Kidney (tissue), 14 donors: ENCODE measurements around the gene DHRS7B. TPM values are rescaled to one million over a fixed set of nuclear protein-coding genes. Genes with fewer than 3 reads are reported as not detected.

ENCODE experiments used
- DNase-seq, 5 donors: peaks; one replicate each; pipeline ENCODE4 v3.0.0-alpha.2; 2013 to 2020
- FAIRE-seq: peaks from 2 replicates; lab custom pipeline; 2012; peaks lifted over from hg19 to GRCh38; lab: Jason Lieb, UNC
- H3K27ac ChIP-seq, 2 donors: one replicate each; pipeline ENCODE4 v1.7.0; 2013; ENCODE audit warnings: low read depth in 2 of 2, low read length in 2 of 2, inconsistent platforms in 1 of 2
- H3K27me3 ChIP-seq: one replicate; pipeline ENCODE4 v1.7.1; 2013; ENCODE audit warnings: low read length, inconsistent platforms; ENCODE audit not compliant: control insufficient read depth, insufficient read depth
- H3K36me3 ChIP-seq, 3 donors: one replicate each; pipeline versions ENCODE4 v1.7.0 to v1.7.1; 2013; ENCODE audit warnings: low read length in 3 of 3, control low read depth in 1 of 3, inconsistent platforms in 1 of 3; ENCODE audit not compliant: insufficient read depth in 3 of 3, control insufficient read depth in 2 of 3
- H3K4me1 ChIP-seq, 3 donors: one replicate each; pipeline versions ENCODE4 v1.7.0 to v1.7.1; 2013; ENCODE audit warnings: low read length in 3 of 3, inconsistent platforms in 1 of 3, low read depth in 1 of 3; ENCODE audit not compliant: control insufficient read depth in 2 of 3, insufficient read depth in 2 of 3
- H3K4me3 ChIP-seq, 3 donors: one replicate each; pipeline versions ENCODE4 v1.7.0 to v1.8.1; 2013; ENCODE audit warnings: low read length in 3 of 3, control low read depth in 1 of 3, inconsistent platforms in 1 of 3
- H3K9ac ChIP-seq, 3 donors: one replicate each; pipeline versions ENCODE4 v1.7.0 to v1.7.1; 2013; ENCODE audit warnings: low read length in 3 of 3, control low read depth in 1 of 3, inconsistent platforms in 1 of 3
- H3K9me3 ChIP-seq, 3 donors: one replicate each; pipeline versions ENCODE4 v1.7.0 to v1.7.1; 2013; ENCODE audit warnings: low read length in 3 of 3, control low read depth in 1 of 3, inconsistent platforms in 1 of 3; ENCODE audit not compliant: control insufficient read depth in 2 of 3, insufficient read depth in 1 of 3
- intact Hi-C: fragments of 100-400 bp; cut with DNase I; formaldehyde crosslinking; loops from one replicate; pipeline ENCODE4 v1.11.1; 2022
- polyA plus RNA-seq: library from polyadenylated mRNA; stranded (reverse); fragments of 350-450 nt; fragmentation: Illumina TruSeq; extraction: RNeasy Lipid Tissue Mini Kit (QIAGEN cat#74804); gene quantifications from one replicate; pipeline ENCODE4 v1.2.3, GENCODE V29; 2014; ENCODE audit warnings: low read depth, low replicate concordance; ENCODE audit not compliant: insufficient read depth
- total RNA-seq: library from RNA; stranded (reverse); fragmentation: NEBNext Ultra II Directional; extraction: Animal tissue kit (Norgen Biotek cat#: 25700); gene quantifications from one replicate; pipeline ENCODE4 v1.2.1, GENCODE V29; 2021
- TF ChIP-seq, protein P1 (sequence below): IDR thresholded peaks from 3 replicates; pipeline ENCODE4 v1.5.1; 2012; ENCODE audit warnings: mild to moderate bottlenecking, moderate library complexity, borderline replicate concordance; ENCODE audit not compliant: insufficient read depth; ENCODE audit errors: extremely low read depth
- donor health status: control.
- donor health status: control.
- donor health status: control.
- donor health status: control.
- donor health status: control.
- donor health status: DM: yes; HTN: yes; CAD: no.
- donor health status: Normal renal cell carcinoma (clear cell type).

Gene DHRS7B
- total and polyA plus RNA-seq, 2 donors from 2014 or later, result 19.9 to 58.8 TPM

DNA sequence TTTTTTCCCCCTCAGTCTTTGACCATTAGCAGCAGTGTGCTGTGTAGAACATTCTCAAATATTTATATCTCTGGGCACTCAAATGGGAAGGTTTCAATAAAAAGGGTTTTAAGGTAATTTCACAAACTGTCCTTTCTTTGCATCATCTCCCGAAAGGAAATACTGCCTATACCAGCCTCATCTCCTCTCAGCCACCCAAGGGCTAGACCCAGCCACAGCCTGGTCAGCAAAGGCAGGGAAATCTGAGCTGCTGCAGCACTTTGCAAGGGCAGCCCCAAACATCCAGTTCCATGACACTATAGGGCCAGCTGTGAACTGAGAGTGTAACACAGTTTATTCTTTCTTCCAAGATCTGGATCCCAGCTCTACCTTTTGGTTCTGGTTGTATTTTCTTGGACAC is 58.3 kb downstream of the DHRS7B start:
- H3K9me3 ChIP-seq, result no peaks in the 10 kb centered on the region
- H3K9ac ChIP-seq, result no peak overlapping the region
- no peaks in the 10 kb centered on the region for H3K27me3 ChIP-seq
- H3K4me3 ChIP-seq, result no peak overlapping the region
- intact Hi-C loops, result no loop called here
- H3K4me1 ChIP-seq, result peaks cover 0 to 3% (median 0%) of the 10 kb centered on the region in 3 donors
- H3K27ac ChIP-seq, result no peak overlapping the region
- DNase-seq (no peak), FAIRE-seq (no peak)
- TF ChIP-seq, protein P1, sequence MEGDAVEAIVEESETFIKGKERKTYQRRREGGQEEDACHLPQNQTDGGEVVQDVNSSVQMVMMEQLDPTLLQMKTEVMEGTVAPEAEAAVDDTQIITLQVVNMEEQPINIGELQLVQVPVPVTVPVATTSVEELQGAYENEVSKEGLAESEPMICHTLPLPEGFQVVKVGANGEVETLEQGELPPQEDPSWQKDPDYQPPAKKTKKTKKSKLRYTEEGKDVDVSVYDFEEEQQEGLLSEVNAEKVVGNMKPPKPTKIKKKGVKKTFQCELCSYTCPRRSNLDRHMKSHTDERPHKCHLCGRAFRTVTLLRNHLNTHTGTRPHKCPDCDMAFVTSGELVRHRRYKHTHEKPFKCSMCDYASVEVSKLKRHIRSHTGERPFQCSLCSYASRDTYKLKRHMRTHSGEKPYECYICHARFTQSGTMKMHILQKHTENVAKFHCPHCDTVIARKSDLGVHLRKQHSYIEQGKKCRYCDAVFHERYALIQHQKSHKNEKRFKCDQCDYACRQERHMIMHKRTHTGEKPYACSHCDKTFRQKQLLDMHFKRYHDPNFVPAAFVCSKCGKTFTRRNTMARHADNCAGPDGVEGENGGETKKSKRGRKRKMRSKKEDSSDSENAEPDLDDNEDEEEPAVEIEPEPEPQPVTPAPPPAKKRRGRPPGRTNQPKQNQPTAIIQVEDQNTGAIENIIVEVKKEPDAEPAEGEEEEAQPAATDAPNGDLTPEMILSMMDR, result no peak
- peaks cover 6 to 26% (median 15%) of the 10 kb centered on the region in 3 donors for H3K36me3 ChIP-seq

DNA sequence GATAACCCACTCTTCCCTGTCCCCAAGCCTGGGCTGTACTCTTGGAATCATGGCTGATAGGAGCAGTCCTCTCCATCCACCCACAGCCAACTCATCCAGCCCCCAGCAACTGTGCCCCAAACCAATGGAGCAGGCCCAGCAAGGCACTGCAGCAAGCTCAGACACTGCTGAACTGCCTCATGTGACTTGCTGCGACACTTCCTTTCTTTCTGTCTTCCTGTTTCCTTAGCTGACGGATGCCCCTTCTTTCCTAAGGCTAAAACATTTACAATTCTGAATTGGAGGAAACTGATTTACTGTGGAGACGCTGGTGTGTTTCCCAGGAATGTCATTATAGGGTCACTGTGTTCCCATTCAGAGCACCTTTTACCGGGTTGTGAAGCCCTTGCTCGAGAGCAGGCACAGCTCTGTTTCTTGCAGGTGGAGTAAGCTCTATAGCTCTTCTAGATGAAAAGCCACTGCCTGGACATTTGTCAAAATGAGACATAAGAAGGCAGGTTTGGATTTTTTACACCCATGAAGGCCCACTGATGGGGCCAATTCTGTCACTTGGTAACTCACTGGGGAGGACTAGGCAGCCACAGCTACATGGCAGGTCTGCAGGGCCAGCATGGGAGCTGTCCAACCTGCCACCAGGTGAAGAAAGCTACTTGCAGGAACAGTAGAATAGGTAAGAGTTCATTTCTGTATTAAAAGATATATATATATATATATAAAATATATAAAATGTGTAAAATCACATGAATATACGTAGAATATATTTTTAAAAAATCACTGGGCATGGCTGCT is 59.8 kb downstream of the DHRS7B start:
- Histone ChIP-seq H3K4me1 (peaks cover 0 to 3% (median 0%) of the 10 kb centered on the region in 3 donors), H3K27ac (peak overlapping the region; percentile 41 to 78), H3K9ac (no peak overlapping the region), H3K4me3 (no peak overlapping the region), H3K9me3 (no peaks in the 10 kb centered on the region), H3K36me3 (peaks cover 7 to 26% (median 15%) of the 10 kb centered on the region in 3 donors), H3K27me3 (no peaks in the 10 kb centered on the region)
- no peak for DNase-seq
- FAIRE-seq, result no peak
- TF ChIP-seq, protein P1, result no peak
- intact Hi-C loops, result no loop called here

DNA sequence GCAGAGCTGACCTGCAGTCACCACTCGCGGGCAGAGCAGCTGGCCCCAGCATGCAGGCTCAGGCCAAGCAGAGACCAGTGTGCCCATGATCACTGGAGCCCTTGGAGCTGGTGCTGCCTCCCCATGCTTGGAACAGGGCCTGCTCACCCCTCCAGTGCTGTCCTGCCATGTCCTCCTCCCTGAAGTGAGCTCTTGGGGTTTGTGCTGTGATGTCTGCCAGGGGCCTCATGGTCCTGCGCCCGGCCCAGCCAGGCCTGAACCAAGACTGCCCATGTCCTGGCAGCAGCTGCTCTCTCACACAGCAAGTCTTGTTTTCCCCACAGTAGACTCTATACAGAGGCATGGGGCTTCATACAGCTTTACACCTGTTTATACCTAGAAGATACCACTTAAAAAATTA is 62.6 kb downstream of the DHRS7B start:
- Histone ChIP-seq H3K27me3 (no peaks in the 10 kb centered on the region), H3K4me3 (no peak overlapping the region), H3K27ac (no peak overlapping the region), H3K9me3 (no peaks in the 10 kb centered on the region), H3K9ac (no peak overlapping the region), H3K4me1 (peaks cover 0 to 3% (median 0%) of the 10 kb centered on the region in 3 donors), H3K36me3 (peaks cover 2 to 26% (median 8%) of the 10 kb centered on the region in 3 donors)
- intact Hi-C loops, result no loop called here
- no peak for FAIRE-seq
- DNase-seq, result no peak
- TF ChIP-seq, protein P1, result no peak
